Measurements from ENCODE around the gene MAN1C1.
"Not testable (repeated sequence)": the region's sequence is repeated elsewhere in the genome, so short reads cannot be mapped to it uniquely, and the experiment has no call there.

Gene MAN1C1

DNA sequence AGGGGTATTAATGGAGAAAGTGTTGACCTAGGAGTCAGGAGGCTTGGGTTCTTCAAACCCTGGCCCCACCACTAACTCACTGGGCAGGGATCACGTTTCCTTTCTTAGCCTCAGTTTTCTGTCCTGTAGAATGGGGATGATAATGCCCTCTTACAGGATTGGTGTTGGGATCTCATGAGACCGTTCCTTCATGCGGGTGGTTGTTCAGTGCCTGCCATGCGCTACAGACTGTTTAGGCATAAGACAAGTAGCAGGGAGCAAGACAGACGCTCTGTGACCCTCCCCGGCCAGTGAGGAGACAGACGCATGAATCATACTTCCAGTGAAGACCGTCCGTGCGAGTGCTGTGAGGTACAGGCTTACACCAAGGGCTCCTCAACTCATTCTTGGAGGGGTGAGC, 81.7 kb downstream of the MAN1C1 start:
- no peak for DNase-seq (ENCODE audit: low spot score)

DNA sequence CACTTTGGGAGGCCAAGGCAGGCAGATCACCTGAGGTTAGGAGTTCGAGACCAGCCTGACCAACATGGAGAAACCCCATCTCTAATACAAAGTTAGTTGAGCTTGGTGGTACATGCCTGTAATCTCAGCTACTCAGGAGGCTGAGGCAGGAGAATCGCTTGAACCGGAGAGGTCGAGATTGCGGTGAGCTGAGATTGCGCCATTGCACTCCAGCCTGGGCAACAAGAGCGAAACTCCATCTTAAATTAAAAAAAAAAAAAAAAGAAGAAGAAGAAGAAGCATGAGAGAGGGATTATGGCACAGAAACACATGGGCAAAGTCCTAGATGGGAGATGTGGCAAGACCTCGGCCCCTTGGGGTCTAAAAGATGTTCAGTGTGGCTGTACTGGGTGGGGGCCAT, 82.5 kb downstream of the MAN1C1 start:
- DNase-seq (ENCODE audit: low spot score) = not testable (repeated sequence)

DNA sequence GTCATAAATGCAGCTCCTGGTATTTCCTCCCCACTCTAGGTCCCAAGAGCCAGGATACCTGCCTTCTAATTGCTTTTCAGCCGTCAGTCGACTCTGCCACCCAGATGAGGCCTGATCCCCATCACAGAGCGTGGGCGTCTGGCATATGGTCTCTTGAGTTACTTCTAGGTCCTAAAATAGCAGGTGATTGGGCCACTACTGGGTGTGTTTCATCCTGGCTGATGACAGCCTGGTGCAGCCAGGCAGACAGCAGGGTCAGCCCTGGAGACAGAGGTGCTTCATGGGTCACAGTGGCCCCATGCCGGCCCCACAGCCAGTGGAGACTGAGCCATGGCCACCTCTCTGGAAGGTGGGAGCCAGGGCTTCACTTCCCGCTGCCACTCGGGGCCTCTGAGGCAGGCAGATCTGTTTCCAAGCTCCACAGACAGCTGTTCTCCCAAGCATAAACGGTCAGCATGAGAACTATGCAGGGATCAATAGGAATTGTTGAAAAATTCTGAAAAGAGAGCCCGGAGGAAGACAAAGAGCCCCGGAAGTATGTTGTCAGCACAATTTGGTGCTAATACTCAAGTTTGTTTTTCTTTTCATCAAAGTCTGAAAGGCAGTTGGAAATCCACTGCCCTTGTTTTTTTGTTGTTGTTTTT, 83.0 kb downstream of the MAN1C1 start:
- DNase-seq (ENCODE audit: low spot score) = no peak

DNA sequence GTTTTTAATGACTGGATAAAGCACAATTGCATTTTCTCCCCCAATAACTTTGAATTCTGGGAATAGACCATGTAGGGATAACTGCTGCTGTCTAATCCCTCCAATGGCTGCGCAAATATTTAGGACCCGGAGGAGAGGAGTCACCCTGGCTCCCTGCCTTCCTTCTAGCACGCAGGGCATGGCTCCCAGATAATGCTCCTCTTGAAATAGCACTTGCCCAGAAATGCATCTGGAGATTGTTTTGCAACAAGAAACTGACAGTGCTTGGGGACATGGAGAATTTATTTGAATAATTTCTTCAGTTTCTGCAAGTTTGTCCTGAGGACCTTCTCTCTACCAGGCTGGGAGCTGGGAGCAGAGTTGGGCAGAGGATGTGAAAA, 83.5 kb downstream of the MAN1C1 start:
- DNase-seq (ENCODE audit: low spot score) = peak; percentile 74

DNA sequence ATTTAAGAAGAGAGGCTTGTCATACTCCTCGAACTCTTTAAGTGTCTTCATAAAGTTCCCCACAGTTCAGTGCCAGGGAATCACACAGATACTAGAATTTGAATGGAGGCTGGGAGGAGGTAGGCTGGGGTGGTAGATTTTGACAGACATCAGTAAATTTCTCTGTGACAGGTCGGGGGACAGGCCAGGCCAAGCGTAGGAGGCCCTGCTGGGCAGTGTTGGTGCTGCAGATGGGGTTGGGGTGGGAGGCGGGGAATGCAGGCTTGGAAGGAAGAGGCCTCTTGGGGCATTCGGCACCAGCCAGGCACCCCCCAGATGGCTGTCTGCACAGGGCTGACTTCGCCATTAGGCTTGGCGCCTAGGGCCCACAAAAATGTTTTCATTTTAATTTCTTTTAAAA, 84.0 kb downstream of the MAN1C1 start:
- no peak for DNase-seq (ENCODE audit: low spot score)

DNA sequence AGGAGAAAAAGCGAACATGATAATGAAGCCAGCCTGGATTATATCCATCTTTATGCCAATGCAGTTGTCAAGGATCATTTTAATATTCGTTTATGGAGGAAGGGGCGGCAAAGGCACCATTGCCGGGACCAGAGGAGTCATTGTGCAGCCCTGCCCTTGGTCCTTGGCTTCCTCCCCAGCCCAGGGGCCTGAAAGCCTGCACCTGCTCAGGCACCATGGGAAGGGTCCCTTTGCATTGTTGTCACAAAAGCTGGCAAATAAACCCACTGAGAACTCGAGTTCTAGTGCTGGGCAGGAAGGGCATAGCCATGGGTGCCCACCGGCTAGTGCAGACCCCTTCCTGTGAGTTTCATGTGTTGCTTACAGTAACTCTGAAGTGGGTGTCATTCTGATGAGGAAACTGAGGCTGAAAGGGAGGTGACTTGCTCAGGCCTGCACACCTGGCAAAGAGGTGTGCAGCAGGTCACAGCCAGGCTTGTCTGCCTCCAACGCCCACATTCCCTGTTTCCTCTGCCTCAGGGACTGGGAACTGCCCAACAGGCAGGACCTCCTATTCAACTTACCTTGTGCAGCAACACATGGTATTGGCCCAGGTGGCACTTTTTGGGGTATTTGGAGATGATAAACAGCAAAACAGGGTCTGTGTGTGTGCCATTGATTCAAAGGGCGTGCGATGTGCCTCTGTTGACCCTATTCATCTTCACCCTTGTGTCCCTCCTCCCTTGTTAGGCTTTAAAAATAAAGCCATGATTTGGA, 84.6 kb downstream of the MAN1C1 start:
- no peak for DNase-seq (ENCODE audit: low spot score)

DNA sequence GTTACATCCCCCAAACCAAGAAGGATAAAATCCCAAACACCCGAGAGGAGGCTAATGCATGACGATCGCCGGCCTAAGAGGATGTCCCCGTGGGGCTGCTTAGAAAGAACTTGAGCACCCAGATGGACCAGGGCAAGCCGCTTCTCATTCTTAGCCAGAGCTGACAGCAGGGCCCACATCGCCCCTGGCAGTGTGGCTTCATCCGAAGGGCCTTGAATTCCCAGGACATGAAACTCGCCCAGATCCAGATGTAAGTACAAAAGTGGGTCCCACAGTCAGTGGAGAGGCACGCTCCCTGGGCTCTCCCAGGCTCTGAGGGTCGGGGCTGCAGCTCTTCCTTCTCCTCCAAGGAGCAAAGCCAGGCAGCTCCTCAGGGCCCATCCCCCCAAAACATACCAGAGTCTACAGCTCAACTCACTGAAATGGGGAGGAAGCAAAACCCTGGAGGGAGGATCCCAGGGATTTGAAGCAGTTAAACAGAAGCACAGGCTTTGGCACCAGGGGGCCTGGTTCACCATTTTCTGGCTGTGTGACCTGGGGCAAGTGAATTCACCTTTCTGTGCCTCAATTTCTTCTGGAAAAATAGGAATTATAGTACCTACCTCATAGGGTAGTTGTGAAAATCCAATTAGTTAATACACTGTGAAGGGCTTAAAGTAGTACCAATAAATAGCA, 85.6 kb downstream of the MAN1C1 start:
- DNase-seq (ENCODE audit: low spot score) = peak; percentile 73

DNA sequence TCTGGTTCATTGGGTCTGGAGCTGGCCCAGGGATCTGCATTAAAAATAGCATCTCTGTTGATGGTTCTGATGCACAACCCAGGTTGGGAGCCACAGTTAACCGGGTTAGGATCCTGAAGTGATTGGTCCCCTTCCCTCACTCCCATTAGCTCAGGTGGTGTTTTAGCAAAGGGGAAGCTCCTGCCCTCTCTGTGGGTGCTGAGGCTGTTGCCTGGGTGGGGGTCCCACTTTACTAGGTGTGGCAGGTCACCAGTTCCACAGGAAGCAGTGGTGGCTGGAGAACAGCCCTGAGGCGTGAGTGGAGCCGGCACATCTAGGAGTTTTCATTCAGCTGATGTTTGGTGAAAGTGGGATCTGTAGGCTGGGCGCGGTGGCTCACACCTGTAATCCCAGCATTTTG, 86.5 kb downstream of the MAN1C1 start:
- no peak for DNase-seq (ENCODE audit: low spot score)

DNA sequence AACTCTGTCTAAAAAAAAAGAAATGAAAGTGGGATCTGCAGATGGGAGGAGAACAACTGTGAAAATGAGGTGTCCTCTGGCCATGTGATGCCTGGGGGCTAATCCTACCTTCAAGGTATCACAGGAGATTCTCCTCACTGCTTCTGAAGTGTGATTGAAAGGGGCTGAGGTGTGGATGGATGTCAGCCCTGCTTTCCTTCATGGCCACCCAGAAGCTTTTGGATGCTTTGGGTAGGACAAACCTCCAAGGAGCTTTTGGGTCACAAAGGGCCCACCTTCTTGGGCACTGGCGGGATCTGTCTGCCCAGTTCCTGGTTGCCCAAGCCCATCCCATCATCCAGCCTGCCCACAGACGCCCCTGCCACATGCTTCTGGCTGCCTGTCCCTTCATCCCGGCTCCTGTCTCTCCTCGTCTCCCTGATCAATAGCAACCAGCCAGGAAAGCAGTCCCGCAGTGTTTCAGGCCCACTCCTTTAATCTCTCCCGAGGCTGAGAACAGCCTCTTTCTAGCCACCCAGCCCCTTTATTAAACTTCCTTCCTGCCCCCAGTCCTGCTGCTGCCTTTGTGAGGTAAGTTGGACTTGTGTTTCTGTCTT, 87.2 kb downstream of the MAN1C1 start:
- DNase-seq (ENCODE audit: low spot score) = no peak

DNA sequence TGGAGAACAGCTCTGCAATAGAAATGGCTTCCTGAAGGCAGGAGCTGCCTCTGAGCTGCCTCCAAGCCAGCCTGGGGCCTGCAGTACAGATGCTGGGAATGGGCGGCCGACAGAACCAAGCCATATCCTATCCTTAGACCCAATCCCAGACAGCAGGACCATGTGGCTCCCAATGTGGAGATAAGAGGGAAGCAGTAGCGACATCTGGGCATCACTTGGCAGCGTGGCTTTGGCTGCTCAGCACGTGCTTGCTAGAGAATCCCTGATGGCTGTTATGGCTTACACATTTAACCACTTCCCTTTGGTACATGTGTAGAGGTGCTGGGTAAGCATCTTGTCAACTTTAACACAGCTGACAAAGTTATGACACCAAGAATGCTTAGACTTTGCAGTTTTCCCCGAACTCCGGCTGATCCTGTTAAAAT, 87.7 kb downstream of the MAN1C1 start:
- DNase-seq (ENCODE audit: low spot score) = no peak

DNA sequence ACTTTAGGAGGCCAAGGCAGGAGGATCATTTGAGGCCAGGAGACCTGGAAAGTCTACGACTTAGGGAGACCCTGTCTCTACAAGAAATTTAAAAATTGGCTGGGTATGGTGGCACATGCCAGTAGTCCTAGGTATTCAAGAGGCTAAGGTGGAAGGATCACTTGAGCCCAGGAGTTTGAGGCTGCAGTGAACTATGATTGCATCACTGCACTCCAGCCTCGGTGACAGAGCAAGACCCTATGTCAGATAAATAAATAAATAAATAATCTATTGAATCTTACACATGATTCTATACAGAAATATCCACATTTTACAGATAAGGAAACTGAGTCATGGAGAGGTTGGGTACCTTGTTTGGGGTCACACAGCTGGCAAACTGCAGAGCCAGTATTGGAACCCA, 89.1 kb downstream of the MAN1C1 start:
- DNase-seq (ENCODE audit: low spot score) = no peak

DNA sequence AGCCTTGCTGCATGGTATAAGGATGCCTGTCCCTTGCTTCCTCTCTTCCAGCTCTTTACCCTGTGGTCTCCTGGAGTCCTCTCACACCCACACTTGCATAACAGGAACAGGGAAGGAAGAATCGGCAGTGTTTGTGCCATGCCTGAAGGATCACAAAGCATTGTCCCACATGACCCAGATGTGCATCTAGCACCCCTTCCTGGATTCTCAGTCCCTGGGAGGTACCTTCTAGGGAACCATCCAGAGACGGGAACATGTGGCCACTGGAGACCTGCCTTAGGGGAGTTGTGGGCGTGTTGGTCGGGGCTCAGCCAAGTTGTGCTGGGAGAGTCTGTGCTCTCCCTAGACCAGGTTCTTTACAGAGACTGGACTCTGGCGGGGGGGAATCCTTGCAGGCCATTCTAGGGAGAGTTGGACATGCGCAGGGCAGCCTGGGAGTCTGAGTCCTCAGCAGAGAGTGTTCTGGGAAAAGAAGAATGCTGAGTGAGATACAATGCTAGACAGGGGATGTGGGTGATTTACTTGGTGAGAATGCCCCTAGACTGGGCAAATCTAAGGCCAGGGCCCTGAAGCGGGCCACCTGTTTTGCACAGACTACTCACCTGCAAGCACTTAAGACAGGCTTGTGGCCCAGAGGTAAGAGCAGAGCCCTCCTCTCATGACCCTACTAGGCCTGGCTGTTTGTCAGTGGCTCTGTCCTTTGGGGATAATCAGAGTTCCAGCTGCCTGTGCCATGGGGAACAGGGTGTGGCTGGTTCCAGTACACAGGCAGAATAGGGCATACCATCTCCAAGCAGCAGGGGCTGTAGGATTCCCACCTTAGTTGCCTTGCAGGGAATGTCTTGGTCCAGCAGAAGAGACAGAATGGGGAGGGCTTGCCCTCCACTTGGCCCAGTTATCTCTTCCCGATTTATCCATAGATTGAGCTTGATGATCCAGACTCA, 89.8 kb downstream of the MAN1C1 start:
- DNase-seq (ENCODE audit: low spot score) = no peak

DNA sequence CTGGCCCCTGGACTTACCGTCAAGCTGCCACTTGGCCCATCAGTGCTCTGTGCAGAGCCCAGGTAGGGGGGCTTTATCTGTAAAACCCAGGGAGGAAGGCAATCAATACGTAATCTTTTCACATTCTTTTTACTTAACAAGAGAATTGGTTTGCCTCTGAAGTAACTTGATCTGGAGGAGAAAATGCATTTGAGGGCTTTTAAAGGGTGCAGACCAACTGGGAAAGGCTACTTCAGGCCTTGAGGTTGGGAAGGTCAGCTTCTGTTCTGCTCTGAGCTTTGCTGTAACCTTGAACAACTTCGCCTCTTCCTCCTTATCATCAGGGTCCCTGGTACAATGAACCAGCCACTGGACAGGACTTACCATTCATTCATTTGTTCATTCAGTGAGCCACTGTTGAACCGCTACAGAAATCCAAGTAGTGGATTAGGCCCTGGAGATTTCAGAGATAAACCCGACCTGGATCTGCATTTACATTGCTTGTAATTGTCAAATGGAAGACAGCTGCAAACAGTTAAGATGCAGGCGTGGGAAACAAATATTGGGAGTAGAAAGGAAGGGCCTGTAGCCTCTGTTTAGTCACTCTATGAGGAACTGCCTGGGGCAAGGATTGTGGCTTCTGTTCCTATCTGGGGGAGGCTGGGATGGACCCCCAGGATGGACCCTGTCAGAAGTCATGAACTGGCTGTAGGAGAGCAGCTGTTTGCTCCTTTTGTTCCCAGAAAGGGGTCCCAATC, 90.9 kb downstream of the MAN1C1 start:
- no peak for DNase-seq (ENCODE audit: low spot score)

DNA sequence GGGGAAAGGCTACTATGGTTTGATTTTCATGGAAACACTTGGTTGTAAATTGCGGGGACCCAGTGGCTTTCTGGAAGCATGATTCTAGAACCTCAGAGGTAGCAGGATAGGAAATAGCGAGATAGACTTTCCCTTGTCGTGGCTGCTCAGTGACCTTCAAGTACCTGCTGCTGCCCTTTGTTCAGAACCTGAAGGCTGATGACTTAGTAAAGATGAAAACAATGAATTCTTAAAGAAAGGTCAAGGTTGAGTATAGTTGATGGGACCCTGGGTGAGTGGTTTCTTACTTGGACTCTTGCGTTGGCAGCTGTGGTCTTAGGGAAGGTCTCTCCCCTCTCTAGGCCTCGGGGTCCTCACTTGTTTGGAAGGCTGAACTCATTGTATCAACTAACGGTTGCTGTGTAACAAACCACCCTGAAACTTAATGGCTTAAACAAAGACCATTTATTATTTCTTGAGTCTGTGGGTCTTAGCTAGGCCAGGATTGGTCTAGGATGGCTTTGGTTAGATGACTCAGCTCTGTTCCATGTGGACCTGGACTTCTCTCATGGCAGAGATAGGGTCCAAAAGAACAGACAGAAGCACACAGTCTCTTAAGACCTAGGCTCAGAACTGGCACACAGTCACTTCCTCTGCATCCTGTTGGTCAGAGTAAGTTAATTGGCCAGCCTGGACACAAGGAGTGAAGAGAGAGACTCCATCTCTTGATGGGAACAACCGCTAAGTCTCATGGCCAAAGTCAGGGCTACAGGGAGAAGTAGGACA, 94.2 kb downstream of the MAN1C1 start:
- no peak for DNase-seq (ENCODE audit: low spot score)

DNA sequence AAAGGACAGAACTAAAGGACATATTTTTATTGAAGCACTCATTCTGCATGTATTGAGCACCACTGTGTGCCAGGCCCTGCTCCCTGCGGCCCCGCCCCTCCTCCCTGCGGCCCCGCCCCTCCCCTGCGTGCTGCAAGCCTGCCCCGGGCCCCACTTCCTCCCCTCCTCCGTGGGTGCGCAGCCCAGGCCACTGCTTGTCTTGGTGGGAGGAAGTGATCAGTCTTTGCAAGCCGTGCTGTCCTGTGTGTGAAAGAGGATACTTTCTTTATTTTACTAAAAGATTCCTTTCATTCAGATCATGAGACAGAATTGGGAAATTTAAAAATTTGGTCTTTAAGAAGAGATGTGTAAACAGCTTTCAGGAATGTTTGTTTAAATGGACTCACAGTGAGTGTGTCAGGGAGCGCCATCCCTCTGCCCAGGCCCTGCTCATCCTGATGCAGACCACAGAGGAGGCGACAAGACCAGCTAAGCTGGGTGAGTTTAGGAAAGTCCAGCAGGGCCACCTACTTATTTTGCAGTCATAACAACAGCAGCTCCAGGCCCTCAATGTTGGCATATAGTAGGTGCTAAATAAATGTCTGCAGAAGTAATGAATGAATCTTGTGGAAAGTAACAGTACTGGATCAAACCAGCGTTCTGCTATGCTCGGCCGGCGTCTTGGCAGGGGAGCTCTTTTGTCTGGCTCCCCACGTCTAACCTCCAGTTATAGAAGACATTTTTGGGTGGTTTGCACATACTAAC, 95.1 kb downstream of the MAN1C1 start:
- DNase-seq (ENCODE audit: low spot score) = peak; percentile 55

DNA sequence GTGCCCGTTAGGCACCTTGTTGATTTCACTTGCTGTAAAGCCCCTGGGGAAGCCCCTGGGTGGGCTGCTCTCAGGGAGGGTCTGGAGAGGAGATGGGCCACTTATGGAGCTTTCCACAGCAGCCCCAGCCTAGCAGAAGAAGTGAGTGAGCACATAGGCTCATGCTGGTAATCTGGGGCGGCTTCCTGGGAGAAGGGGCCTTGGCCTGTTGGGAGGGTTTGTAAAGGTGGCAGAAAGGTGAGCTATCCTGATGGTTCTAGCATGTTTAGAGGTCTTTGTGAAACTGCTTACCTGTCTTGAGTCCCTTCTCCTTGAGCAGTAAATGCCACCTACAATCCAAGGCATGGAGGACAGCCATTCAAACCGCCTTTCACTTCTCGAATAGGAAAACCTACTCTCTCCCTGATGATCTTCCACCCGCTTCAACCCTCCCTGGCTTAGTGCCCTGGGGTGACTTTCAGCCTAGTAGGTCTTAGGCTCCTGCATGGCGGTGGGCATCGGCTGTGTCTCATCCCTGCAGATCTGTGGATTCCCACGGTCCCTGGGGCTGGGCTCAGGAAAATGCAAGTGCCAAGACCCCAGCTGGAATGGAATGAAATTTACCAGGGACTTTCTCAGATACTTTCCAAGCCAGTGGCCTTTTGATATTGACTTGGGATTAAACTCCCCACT, 95.8 kb downstream of the MAN1C1 start:
- DNase-seq (ENCODE audit: low spot score) = no peak

DNA sequence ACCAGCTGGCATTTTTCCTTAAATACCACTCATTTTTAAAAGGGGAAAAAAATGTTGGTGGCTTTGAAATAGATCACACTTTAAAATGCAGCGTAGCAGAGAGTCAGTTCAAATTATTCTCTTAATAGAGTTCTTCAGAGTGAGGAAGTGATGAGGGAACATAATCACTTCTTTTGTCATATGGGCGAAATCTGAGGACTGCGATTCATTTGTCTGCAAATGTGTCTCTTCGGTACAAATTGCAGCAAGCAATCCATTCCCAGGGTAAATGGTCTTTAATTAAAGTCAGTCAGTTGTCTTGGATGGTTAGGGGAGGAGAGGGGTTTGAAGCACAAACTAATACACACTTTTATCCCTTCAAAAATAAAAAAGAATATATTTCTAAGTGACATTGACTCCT, 97.4 kb downstream of the MAN1C1 start:
- DNase-seq (ENCODE audit: low spot score) = no peak

DNA sequence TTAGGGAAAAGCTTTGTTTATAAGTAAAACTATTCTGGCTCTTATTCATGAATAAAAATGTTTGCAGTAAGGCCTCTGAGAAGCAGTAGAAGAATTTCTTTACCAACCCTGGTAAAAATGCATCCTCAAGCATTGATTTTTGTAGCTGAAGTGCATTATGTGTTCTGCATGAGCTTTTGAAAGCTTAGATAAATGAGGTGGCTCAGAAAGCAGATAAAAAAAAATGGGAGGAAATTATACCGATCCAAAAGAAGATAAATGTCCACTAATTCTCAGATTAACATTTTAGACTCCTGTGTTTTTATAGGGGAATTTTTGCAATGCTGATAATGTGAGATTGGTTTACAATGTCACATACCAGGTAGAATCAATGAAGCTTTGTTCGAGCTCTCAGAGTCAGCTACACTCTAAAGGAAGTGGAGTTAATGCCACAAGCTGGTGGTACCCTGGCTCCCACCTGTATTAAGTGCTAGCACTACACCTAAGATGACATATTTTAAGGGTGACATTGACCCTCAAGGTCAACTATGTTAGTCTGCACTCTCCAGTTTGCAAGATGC, 97.9 kb downstream of the MAN1C1 start:
- DNase-seq (ENCODE audit: low spot score) = no peak

DNA sequence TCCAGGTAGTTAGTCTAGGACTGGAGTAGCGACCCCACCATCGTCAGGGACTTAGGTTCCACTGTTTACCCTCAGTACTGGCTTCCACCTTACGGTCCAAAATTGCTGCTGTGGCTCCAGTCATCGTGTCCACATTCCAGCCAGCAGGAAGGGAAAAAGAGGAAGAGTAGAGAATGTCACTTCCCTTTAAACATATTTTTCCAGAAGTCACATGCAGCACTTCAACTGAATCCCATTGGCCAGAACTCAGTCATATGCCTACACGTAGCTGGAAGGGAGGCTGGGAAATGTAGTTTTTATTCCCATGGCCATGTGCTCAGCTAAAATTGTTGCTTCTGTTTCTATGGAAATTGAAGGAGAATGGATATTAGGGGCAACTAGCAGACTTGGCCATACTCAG, 99.3 kb downstream of the MAN1C1 start:
- no peak for DNase-seq (ENCODE audit: low spot score)
